ENCODE measurements around the gene DGKG.

DGKG gene

GRCh38 chr3:186239321-186239720 is 122.7 kb downstream of the DGKG start:
- DNase-seq (ENCODE audit: low spot score), result no peak

DNA sequence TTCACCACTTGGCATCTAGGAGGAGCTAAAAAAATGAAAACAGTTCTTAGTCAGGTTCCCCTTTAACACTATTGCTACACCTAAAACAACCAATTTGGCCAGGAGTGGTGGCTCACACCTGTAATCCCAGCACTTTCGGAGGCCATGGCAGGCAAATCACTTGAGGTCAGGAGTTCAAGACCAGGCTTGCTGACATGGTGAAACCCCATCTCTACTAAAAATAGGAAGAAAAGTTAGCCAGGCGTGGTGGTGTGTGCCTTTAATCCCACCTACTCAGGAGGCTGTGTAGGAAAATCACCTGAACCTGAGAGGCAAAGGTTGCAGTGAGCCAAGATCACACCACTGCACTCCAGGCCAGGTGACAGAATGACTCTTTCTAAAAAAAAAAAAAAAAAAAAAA is 124.1 kb downstream of the DGKG start:
- no peak for DNase-seq (ENCODE audit: low spot score)

- no peak for DNase-seq (ENCODE audit: low spot score)
These were observed 125.5 kb downstream of the DGKG start for GRCh38 chr3:186236357-186237020.

DNA sequence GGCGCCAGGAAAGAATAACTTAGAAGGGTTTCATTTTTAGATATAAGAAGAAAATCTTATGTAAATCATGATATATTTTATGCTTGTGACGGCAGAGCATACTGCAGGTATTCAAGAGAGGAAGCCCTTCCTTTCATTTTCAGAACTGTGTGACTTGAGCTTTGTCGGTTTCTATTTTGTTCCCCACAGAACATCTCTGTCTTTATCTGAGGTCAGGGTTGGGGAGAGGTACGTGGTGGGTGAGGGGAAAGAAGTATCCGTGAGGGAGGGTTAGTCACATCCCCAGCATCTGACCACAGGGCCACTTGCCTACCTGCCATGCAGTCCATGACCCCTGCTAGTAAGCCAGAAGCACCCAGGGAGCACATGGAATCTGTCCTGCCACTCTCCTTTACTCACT is 126.5 kb downstream of the DGKG start:
- no peak for DNase-seq (ENCODE audit: low spot score)

GRCh38 chr3:186234152-186234551 is 127.9 kb downstream of the DGKG start:
- no peak for DNase-seq (ENCODE audit: low spot score)

DNA sequence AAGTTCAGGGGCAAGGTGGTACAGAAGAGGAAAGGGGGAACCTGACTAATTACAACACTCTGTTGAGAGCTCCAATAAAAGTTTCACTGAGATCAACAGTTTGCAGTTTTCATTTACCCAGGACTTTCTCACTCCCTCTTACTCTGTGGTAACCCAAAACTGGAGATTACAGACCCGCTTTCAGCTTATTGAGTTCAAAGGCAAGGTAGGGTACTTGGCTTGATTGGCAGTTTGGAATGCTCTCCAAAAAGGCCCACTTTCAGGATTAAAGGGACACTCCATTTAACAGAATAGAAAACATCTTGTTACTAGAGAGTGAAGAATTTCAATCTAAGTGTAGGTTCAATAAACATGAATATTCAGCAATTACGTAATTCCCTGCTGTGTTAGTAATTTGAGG is 135.6 kb downstream of the DGKG start:
- no peak for DNase-seq (ENCODE audit: low spot score)

DNA sequence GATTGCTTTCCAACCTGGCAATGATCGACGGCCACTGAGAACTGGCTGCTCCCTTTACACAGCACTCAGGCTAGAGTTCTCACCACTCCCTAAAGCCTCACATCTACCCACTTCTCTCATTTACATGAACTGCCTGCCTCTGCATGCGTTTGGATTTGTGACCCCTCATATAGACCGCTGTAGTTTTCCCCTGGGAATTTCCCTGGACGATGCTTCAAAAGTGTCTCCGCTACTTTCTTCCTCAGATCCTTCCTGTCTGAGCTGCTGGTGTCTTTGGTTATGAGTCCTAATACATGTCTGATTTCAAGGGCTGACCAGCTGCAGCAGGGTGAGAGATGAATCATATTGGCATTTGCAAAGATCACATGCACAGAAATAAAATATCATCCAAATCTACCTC is 136.4 kb downstream of the DGKG start:
- no peak for DNase-seq (ENCODE audit: low spot score)

- DNase-seq (ENCODE audit: low spot score), result no peak
These were observed 137.9 kb downstream of the DGKG start for GRCh38 chr3:186224041-186224610.

DNA sequence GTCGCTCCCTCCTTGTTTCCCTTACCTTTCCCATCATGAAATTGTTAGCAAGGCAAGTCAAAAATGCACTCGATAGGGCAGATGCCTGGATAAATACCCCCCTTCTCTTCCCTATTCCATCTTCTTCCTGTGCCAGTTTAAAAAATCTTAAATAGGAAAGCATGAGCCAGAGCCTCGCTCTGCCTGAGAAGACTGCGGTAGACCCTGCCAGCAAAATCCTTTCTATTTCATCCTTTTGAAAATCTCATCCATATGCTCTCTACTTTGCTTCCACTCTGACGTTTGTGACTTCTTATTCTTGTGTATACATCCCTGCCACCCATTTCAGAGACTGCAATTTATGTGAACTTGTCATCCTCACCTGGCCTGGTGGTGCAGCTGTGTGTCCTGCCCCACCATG is 138.6 kb downstream of the DGKG start:
- no peak for DNase-seq (ENCODE audit: low spot score)

GRCh38 chr3:186221760-186222378 is 140.2 kb downstream of the DGKG start:
- no peak for DNase-seq (ENCODE audit: low spot score)

- no peak for DNase-seq (ENCODE audit: low spot score)
These were observed 141.0 kb downstream of the DGKG start for GRCh38 chr3:186220911-186221645.

GRCh38 chr3:186220365-186220764 is 141.7 kb downstream of the DGKG start:
- DNase-seq (ENCODE audit: low spot score), result no peak

DNA sequence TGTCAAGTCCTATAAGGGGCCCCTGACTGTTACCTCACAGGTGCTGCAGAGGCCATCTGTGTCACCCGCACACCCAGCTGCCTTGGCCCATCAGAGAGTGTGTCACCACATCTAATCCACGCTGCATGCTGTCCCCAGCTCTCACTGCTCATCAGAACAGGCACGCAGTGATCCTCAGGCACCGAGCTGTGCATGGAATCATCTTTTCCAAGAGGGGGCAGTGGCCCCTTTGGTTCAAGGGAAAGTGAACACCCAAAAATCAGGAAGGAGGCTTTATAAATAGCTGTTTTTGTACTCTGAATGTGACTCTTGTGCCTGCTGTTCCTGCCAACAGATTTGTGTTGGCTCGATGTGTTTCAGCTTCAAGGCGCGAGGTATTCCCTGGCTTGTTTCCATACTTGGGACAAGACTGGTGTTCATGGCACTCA is 142.8 kb downstream of the DGKG start:
- no peak for DNase-seq (ENCODE audit: low spot score)

DNA sequence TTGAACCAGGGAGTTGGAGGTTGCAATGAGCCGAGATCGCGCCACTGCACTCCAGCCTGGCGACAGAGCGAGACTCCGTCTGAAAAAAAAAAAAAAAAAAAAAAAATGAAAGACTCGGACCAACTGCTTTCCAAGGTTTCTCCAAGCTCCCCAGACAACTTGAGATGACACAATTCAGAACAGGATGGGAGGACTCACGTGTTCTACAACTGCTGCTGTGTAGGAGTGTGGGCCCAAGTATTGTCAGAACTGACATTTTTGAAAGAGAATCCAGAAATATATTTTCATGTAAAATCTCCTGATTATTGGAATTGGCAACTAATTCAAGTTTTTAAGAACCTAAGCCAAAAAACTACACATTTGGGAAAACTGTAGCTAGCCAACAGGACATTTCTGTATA is 143.6 kb downstream of the DGKG start:
- no peak for DNase-seq (ENCODE audit: low spot score)

GRCh38 chr3:186217820-186218164 is 144.2 kb downstream of the DGKG start:
- DNase-seq (ENCODE audit: low spot score), result no peak

- no peak for DNase-seq (ENCODE audit: low spot score)
These were observed 144.9 kb downstream of the DGKG start for GRCh38 chr3:186216900-186217819.

DNA sequence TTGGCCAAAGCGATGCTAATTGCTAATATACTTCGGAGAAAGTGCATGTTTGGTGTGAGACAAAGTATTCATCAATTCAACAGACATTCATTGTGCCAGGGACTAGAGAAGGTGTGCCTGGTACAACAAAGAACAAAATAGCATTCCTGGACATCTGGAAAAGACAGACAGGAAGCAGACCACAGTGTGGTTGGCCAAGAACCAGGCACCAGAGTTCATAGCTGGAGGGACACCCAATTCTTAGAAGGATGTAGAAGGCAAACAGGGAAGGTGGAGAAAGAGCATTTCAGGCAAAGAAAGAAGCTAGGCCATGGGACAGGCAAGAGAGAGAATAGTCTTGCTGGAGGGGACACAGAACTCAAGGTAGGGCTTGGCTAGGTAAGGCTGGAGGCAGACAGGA is 147.4 kb downstream of the DGKG start:
- no peak for DNase-seq (ENCODE audit: low spot score)

DNA sequence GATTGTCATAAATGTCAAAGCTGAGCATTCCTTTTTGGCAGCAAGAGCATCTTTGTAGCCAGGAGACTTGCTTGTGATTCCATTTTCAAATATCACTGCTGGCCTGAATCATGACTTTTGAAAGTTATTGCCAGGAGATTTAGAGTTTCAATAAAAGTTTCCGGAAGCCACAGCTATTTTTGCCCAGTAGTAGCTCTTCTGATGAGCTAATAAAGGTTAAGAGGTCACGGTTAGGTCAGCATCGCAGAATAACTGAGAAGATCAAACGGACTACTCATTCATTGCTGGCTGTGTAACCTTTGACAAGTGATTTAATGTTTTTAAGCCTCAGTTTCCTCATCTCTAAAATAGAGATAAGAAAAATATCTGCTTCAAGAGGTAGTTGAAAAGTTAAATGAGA is 148.1 kb downstream of the DGKG start:
- DNase-seq (ENCODE audit: low spot score), result no peak

DNA sequence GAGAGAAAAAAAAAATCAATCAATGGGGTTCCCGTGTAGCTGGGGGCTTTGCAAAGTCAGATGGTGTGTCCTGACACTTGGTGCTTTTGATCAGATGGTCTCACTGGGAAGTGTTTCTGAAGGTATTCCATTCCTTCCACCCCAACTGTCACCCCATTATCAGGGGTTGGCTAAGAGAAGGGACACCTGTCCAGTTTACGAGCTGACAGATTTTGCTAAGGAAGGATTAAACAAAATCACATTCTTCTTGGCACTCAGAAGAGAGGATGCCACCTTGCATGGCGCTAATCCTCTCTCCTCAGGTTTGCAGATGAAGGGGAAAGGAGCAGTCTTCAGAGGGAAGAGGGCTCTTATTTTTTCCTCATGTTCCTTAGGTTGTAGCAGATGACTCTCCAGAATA is 149.4 kb downstream of the DGKG start:
- no peak for DNase-seq (ENCODE audit: low spot score)

DNA sequence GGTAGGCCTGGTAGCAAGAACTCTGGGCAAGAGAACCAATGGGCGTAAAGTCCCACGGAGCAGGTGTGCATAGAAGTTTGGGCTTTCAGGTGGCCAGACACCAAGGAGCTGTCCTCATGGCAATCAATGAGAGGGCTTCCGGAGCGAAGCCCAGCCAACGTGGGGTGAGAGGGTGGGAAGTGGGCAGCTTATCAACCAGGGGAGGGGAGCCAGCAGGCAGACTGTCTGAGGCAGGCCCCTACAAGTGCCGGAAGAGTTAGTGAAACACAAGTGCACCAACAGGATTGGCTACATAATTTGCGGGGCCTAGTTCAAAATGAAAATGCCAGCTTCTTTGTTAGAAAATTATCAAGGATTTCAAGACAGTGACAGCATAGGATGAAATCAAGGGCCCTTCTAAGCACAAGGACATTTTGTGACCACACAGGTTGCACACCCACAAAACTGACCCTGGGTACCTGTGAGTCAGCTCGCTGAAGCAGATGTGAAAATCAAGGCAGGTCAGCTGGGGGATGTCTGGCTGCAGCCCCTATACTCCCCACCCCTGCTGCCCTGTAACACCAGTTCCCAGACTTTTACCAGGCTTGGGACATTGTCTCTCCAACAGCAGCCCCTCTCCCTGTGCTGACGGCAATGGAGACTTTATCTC is 151.1 kb downstream of the DGKG start:
- no peak for DNase-seq (ENCODE audit: low spot score)
